Keratinocyte (primary cell): Measurements from ENCODE around the gene EDEM1.

Experiments
- CTCF ChIP-seq, 3 experiments: IDR thresholded peaks in 1 of 3; conservative IDR thresholded peaks in 1 of 3; optimal IDR thresholded peaks in 1 of 3; 2 replicates in 2 of 3; 3 replicates in 1 of 3; pipeline versions ENCODE3 to v1.5.1; 2011; ENCODE audit warnings: low read length in 3 of 3, mild to moderate bottlenecking in 3 of 3, moderate library complexity in 2 of 3, control low read depth in 1 of 3, inconsistent platforms in 1 of 3; ENCODE audit not compliant: insufficient read depth in 2 of 3; ENCODE audit errors: extremely low read depth in 1 of 3
- EZH2 ChIP-seq: IDR thresholded peaks from one replicate; pipeline ENCODE4 v1.6.1; 2012; ENCODE audit warnings: inconsistent platforms, mild to moderate bottlenecking, low read length, moderate library complexity

- no peak for TF ChIP-seq CTCF (optimal IDR thresholded peaks at IDR 0.05 in 1 of 3, IDR thresholded peaks at IDR 0.05 in 1 of 3, conservative IDR thresholded peaks at IDR 0.05 in 1 of 3; ENCODE audit: extremely low read depth in 1 of 3, insufficient read depth in 2 of 3, low read length in 3 of 3)
- no peak for TF ChIP-seq EZH2
These were observed 35.9 kb upstream of the EDEM1 start for GRCh38 chr3:5151586-5151985.
